GM23338 (cell line): ENCODE results near the gene BAHCC1. TPM values are rescaled to one million over a fixed set of nuclear protein-coding genes. Genes with fewer than 3 reads are reported as not detected.

Experiments used
- ATAC-seq: fragments of 200-7000 bp; cut with Tn5 transposase; 3 replicates; pipeline ENCODE4 v1.9.1; 2020
- DNase-seq: peaks from one replicate; pipeline ENCODE4 v3.0.0-alpha.2; 2015; ENCODE audit warnings: low spot score
- H2AFZ ChIP-seq: fragments of 200-600 bp; sonication (generic); 2 replicates; pipeline ENCODE4 v1.8.0; 2016; ENCODE audit warnings: antibody characterized with exemption, mild to moderate bottlenecking, moderate library complexity
- H3F3A ChIP-seq: fragments of 200-600 bp; sonication (generic); replicated peaks from 2 replicates; pipeline ENCODE4 v1.8.0; 2017; ENCODE audit warnings: antibody characterized with exemption, mixed run types, low read depth
- H3K27ac ChIP-seq: fragments of 200-600 bp; sonication (generic); 2 replicates; pipeline ENCODE4 v1.6.1; 2016; ENCODE audit warnings: low read depth
- H3K27me3 ChIP-seq: fragments of 200-600 bp; sonication (generic); 2 replicates; pipeline ENCODE4 v1.8.0; 2016; ENCODE audit warnings: mild to moderate bottlenecking, mixed run types, moderate library complexity; ENCODE audit not compliant: insufficient read depth
- H3K36me3 ChIP-seq: fragments of 200-600 bp; sonication (generic); 2 replicates; pipeline ENCODE4 v1.8.0; 2016; ENCODE audit warnings: mild to moderate bottlenecking; ENCODE audit not compliant: insufficient read depth
- H3K4me1 ChIP-seq: fragments of 200-600 bp; sonication (generic); 2 replicates; pipeline ENCODE4 v1.8.0; 2016; ENCODE audit warnings: mild to moderate bottlenecking, moderate library complexity; ENCODE audit not compliant: insufficient read depth
- H3K4me2 ChIP-seq: fragments of 200-600 bp; sonication (generic); 2 replicates; pipeline ENCODE4 v1.7.1; 2017; ENCODE audit warnings: mixed run types
- H3K4me3 ChIP-seq: fragments of 200-600 bp; sonication (generic); 2 replicates; pipeline ENCODE4 v1.6.1; 2016; ENCODE audit warnings: mixed run types
- H3K79me2 ChIP-seq: fragments of 200-600 bp; sonication (generic); replicated peaks from 2 replicates; pipeline ENCODE4 v1.8.0; 2017; ENCODE audit warnings: mild to moderate bottlenecking; ENCODE audit not compliant: insufficient read depth
- H3K9me2 ChIP-seq: fragments of 200-600 bp; sonication (generic); 2 replicates; pipeline ENCODE4 v1.8.0; 2017; ENCODE audit not compliant: insufficient read depth
- H4K20me1 ChIP-seq: fragments of 200-600 bp; sonication (generic); replicated peaks from 2 replicates; pipeline ENCODE4 v1.8.0; 2017; ENCODE audit warnings: mild to moderate bottlenecking; ENCODE audit not compliant: insufficient read depth
- H3K27ac Mint-ChIP-seq: 2 replicates; pipeline ENCODE4 v1.8.0; 2020; ENCODE audit warnings: inconsistent platforms, mild to moderate bottlenecking, moderate library complexity, mixed read lengths
- H3K27me3 Mint-ChIP-seq: 3 replicates; pipeline ENCODE4 v1.8.0; 2022; ENCODE audit warnings: low read depth, mild to moderate bottlenecking, moderate library complexity, mixed read lengths, inconsistent platforms; ENCODE audit not compliant: insufficient read depth, poor library complexity
- H3K36me3 Mint-ChIP-seq: 3 replicates; pipeline ENCODE4 v1.8.0; 2021; ENCODE audit warnings: low read depth, mild to moderate bottlenecking, inconsistent platforms, moderate library complexity, mixed read lengths
- H3K4me1 Mint-ChIP-seq: 3 replicates; pipeline ENCODE4 v1.8.0; 2020; ENCODE audit warnings: mild to moderate bottlenecking, inconsistent platforms, mixed read lengths
- H3K4me3 Mint-ChIP-seq: 3 replicates; pipeline ENCODE4 v1.8.0; 2021; ENCODE audit warnings: moderate library complexity, mild to moderate bottlenecking, inconsistent platforms, mixed read lengths
- H3K9me3 Mint-ChIP-seq: 3 replicates; pipeline ENCODE4 v1.8.0; 2020; ENCODE audit warnings: moderate library complexity, mild to moderate bottlenecking, inconsistent platforms, mixed read lengths
- CREB1 ChIP-seq: fragments of 250-450 bp; sonication (Bioruptor Pico); IDR thresholded peaks from 2 replicates; pipeline ENCODE4 v1.5.0; 2020; ENCODE audit warnings: low read depth, mild to moderate bottlenecking, moderate library complexity
- ETS1 ChIP-seq: IDR thresholded peaks from 2 replicates; pipeline ENCODE4 v1.6.1; 2016; ENCODE audit warnings: antibody characterized with exemption
- EZH2 ChIP-seq: fragments of 200-600 bp; sonication (generic); IDR thresholded peaks from one replicate; pipeline ENCODE4 v1.8.0; 2017; ENCODE audit warnings: antibody characterized with exemption, mild to moderate bottlenecking, low read depth; ENCODE audit not compliant: unreplicated experiment
- REST ChIP-seq: IDR thresholded peaks from one replicate; pipeline ENCODE4 v1.6.1; 2018; ENCODE audit warnings: antibody characterized with exemption; ENCODE audit not compliant: unreplicated experiment
- ZNF331 ChIP-seq: fragments of 250-450 bp; sonication (Bioruptor Pico); IDR thresholded peaks from 2 replicates; pipeline ENCODE4 v1.5.0; 2020; ENCODE audit warnings: low read depth, mild to moderate bottlenecking, moderate library complexity
- ZNF462 ChIP-seq: fragments of 250-450 bp; sonication (Bioruptor Pico); IDR thresholded peaks from 2 replicates; pipeline ENCODE4 v1.5.0; 2020; ENCODE audit warnings: mild to moderate bottlenecking, moderate library complexity
- polyA plus RNA-seq: library from polyadenylated mRNA; unstranded; fragments of >200 nt; fragmentation: Nextera tagmentation; extraction: Ambion mirVana; gene quantifications from 2 replicates; pipeline ENCODE4 v1.2.1, GENCODE V29; 2016
- total RNA-seq: library from RNA; depleted of rRNA; stranded (reverse); fragments of >200 nt; shearing (Covaris generic); gene quantifications from 2 replicates; pipeline ENCODE4 v1.2.3, GENCODE V29; 2014

BAHCC1 gene
- total and polyA plus RNA-seq, 2 experiments from 2014 or later: 0.24 to 1.1 TPM

GRCh38 chr17:81365148-81365600 is 30.1 kb upstream of the BAHCC1 start (continued):
- TF ChIP-seq ZNF462 (CRISPR knock-in tag): no peak

GRCh38 chr17:81365601-81366585 is 29.4 kb upstream of the BAHCC1 start:
- Mint-ChIP-seq H3K4me3 (peak overlapping the region; percentile 54; the same call in 1 of the 3 replicates), H3K27ac (no peak overlapping the region), H3K27me3 (peaks cover 23% of the 10 kb centered on the region), H3K4me1 (peaks cover 6% of the 10 kb centered on the region; the same call in 2 of the 3 replicates), H3K9me3 (no peaks in the 10 kb centered on the region), H3K36me3 (no peaks in the 10 kb centered on the region)
- DNase-seq (no peak), ATAC-seq (no peak)
- H3K27me3 ChIP-seq: no peaks in the 10 kb centered on the region
- no peaks in the 10 kb centered on the region for H3K79me2 ChIP-seq
- peak overlapping the region; percentile 67 for H3K4me2 ChIP-seq
- H3F3A ChIP-seq: no peaks in the 10 kb centered on the region
- H3K4me3 ChIP-seq: no peak overlapping the region; the same call in 1 of the 2 replicates
- H3K4me1 ChIP-seq: no peaks in the 10 kb centered on the region; the same call in 1 of the 2 replicates
- H3K9me2 ChIP-seq: no peaks in the 10 kb centered on the region
- no peaks in the 10 kb centered on the region for H4K20me1 ChIP-seq
- no peaks in the 10 kb centered on the region for H3K36me3 ChIP-seq
- no peak overlapping the region for H3K27ac ChIP-seq
- no peak overlapping the region for H2AFZ ChIP-seq
- TF ChIP-seq ETS1: no peak
- no peak for TF ChIP-seq EZH2
- no peak for TF ChIP-seq ZNF331 (CRISPR knock-in tag)
- TF ChIP-seq REST: no peak
- no peak for TF ChIP-seq CREB1 (CRISPR knock-in tag)
